ENCODE measurements around the gene PRKN.

- TF ChIP-seq CTCF (IDR thresholded peaks at IDR 0.05), result no peak
- no peak for TF ChIP-seq POLR2A (IDR thresholded peaks at IDR 0.05)
Measured at GRCh38 chr6:161372422-161372793, 1355.2 kb downstream of the PRKN start.
